Measurements from ENCODE around the gene RNASEH2C. TPM values are rescaled to one million over a fixed set of nuclear protein-coding genes. Genes with fewer than 3 reads are reported as not detected.

Gene RNASEH2C
- polyA plus RNA-seq, 1 donor (not counting 4 experiments of a cell fraction or from before 2014, with no cell fraction given): 18.5 TPM

DNA sequence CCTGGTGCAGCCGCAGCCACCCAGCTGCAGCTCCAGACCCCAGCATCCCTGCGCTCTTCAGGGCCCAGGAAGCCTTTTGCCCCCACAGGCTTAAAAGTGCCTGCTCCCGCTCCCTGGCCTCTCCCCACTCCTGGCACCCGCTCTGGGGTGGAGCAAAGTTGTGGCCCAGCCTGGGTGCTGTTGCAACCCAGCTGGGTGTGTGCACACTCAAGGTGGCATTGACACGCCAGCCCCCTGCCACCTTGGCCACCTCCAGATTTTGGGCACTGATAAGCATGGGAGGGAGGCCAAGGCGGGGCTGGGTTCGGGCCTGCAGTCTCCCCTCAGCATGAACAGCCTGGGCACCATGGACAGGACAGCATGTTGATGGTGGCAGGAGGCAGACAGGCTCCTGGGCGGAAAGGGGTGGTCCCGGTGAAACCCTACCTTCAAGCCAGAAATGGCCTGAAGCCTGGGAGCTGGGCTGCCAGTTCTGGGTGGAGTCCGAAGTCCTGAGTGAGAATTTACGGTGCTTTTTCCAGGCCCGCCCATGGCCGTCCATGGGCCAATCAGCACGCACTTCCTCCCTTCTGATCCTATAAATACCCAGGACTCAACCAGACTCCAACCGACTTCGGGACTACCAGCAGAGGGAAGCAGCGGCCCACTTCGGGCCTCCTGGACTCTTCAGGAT, 23.6 kb upstream of the RNASEH2C start:
- no peak for TF ChIP-seq EZH2 (IDR thresholded peaks at IDR 0.05; ENCODE audit: low read length)
- peak; percentile 23 to 61 (median 42) for TF ChIP-seq CTCF (optimal IDR thresholded peaks at IDR 0.05 in 1 of 3, IDR thresholded peaks at IDR 0.05 in 1 of 3, conservative IDR thresholded peaks at IDR 0.05 in 1 of 3; ENCODE audit: extremely low read depth in 1 of 3, insufficient read depth in 2 of 3, low read length in 3 of 3)
- Histone ChIP-seq H3K9me1 (ENCODE audit: control insufficient read depth, extremely low read depth, insufficient read depth, low read length) (no peaks in the 10 kb centered on the region), H3K4me3 (ENCODE audit: control insufficient read depth in 2 of 3, extremely low read depth in 1 of 3, insufficient read depth in 2 of 3, low read depth in 1 of 3, low read length in 3 of 3) (no peak overlapping the region), H3K27ac (ENCODE audit: control insufficient read depth, insufficient read depth, low read length) (no peak overlapping the region), H4K20me1 (ENCODE audit: control insufficient read depth, extremely low read depth, insufficient read depth, low read length) (no peaks in the 10 kb centered on the region), H3K4me1 (ENCODE audit: control insufficient read depth, extremely low read depth, insufficient read depth, low read length) (no peaks in the 10 kb centered on the region), H3K79me2 (ENCODE audit: control insufficient read depth, insufficient read depth, low read length) (no peaks in the 10 kb centered on the region), H3K9me3 (ENCODE audit: control insufficient read depth, low read depth, low read length) (no peaks in the 10 kb centered on the region), H3K36me3 (ENCODE audit: control insufficient read depth in 2 of 2, extremely low read depth in 1 of 2, insufficient read depth in 2 of 2, low read length in 2 of 2) (no peaks in the 10 kb centered on the region), H3K27me3 (ENCODE audit: control insufficient read depth, extremely low read depth, insufficient read depth, low read length) (peaks cover 26% of the 10 kb centered on the region), H2AFZ (ENCODE audit: control insufficient read depth, low read length) (no peak overlapping the region), H3K4me2 (ENCODE audit: control insufficient read depth, extremely low read depth, insufficient read depth, low read depth, low read length) (no peak overlapping the region), H3K9ac (ENCODE audit: control insufficient read depth, extremely low read depth, insufficient read depth, low read length) (no peak overlapping the region)
- DNase-seq (ENCODE audit: low read depth, low spot score): no peak
- dilution Hi-C loops (cut with MboI; ENCODE audit: extremely low pct_ligation_motif_present, low sequenced_read_pairs): no loop called here
- no peak for FAIRE-seq

GRCh38 chr11:65743681-65744025, 23.1 kb upstream of the RNASEH2C start:
- H3K27ac ChIP-seq (ENCODE audit: control insufficient read depth, insufficient read depth, low read length): no peak overlapping the region
- dilution Hi-C loops (cut with MboI; ENCODE audit: extremely low pct_ligation_motif_present, low sequenced_read_pairs): no loop called here
- H3K4me2 ChIP-seq (ENCODE audit: control insufficient read depth, extremely low read depth, insufficient read depth, low read depth, low read length): no peak overlapping the region
- TF ChIP-seq EZH2 (IDR thresholded peaks at IDR 0.05; ENCODE audit: low read length) (no peak), CTCF (optimal IDR thresholded peaks at IDR 0.05 in 1 of 3, IDR thresholded peaks at IDR 0.05 in 1 of 3, conservative IDR thresholded peaks at IDR 0.05 in 1 of 3; ENCODE audit: extremely low read depth in 1 of 3, insufficient read depth in 2 of 3, low read length in 3 of 3) (no peak)
- H2AFZ ChIP-seq (ENCODE audit: control insufficient read depth, low read length): no peak overlapping the region
- H3K9ac ChIP-seq (ENCODE audit: control insufficient read depth, extremely low read depth, insufficient read depth, low read length): no peak overlapping the region
- H3K4me1 ChIP-seq (ENCODE audit: control insufficient read depth, extremely low read depth, insufficient read depth, low read length): no peaks in the 10 kb centered on the region
- no peak for FAIRE-seq
- no peak for DNase-seq (ENCODE audit: low read depth, low spot score)
- no peaks in the 10 kb centered on the region for H4K20me1 ChIP-seq (ENCODE audit: control insufficient read depth, extremely low read depth, insufficient read depth, low read length)
- H3K9me1 ChIP-seq (ENCODE audit: control insufficient read depth, extremely low read depth, insufficient read depth, low read length): no peaks in the 10 kb centered on the region
- no peak overlapping the region for H3K4me3 ChIP-seq (ENCODE audit: control insufficient read depth in 2 of 3, extremely low read depth in 1 of 3, insufficient read depth in 2 of 3, low read depth in 1 of 3, low read length in 3 of 3)
- H3K9me3 ChIP-seq (ENCODE audit: control insufficient read depth, low read depth, low read length): no peaks in the 10 kb centered on the region
- H3K79me2 ChIP-seq (ENCODE audit: control insufficient read depth, insufficient read depth, low read length): no peaks in the 10 kb centered on the region
- H3K27me3 ChIP-seq (ENCODE audit: control insufficient read depth, extremely low read depth, insufficient read depth, low read length): peaks cover 24% of the 10 kb centered on the region
- H3K36me3 ChIP-seq (ENCODE audit: control insufficient read depth in 2 of 2, extremely low read depth in 1 of 2, insufficient read depth in 2 of 2, low read length in 2 of 2): no peaks in the 10 kb centered on the region

Data from keratinocyte (primary cell).